NCI-H524 treated with DMSO at 0.1 percent for 48 hours (cell line): Measurements from ENCODE around the gene GNA12.
"Not testable (repeated sequence)": the region's sequence is repeated elsewhere in the genome, so short reads cannot be mapped to it uniquely, and the experiment has no call there.

Experiments
- DNase-seq: peaks from one replicate; lab custom pipeline; 2025; lab: John Stamatoyannopoulos, UW

Gene GNA12

DNA sequence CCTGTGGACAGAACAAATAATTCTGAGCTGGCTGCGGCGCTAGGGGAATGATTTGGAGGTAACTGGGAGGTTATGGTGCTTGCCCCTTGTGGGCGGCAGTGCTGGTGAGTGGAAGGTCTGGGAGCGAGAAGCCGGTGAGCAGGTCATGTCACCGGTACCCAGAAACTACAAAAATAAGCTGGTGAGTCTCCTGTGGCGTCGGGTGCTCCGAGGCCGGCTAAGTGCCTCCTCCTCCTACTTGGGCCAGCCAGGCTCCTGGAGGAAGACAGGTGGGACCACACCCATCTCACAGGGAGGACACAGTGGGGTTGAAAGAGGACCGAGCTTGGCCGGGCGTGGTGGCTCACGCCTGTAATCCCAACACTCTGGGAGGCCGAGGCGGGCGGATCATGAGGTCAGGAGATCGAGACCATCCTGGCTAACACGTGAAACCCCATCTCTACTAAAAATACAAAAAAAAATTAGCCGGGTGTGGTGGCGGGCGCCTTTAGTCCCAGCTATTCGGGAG, 152.1 kb downstream of the GNA12 start:
- DNase-seq: not testable (repeated sequence)

DNA sequence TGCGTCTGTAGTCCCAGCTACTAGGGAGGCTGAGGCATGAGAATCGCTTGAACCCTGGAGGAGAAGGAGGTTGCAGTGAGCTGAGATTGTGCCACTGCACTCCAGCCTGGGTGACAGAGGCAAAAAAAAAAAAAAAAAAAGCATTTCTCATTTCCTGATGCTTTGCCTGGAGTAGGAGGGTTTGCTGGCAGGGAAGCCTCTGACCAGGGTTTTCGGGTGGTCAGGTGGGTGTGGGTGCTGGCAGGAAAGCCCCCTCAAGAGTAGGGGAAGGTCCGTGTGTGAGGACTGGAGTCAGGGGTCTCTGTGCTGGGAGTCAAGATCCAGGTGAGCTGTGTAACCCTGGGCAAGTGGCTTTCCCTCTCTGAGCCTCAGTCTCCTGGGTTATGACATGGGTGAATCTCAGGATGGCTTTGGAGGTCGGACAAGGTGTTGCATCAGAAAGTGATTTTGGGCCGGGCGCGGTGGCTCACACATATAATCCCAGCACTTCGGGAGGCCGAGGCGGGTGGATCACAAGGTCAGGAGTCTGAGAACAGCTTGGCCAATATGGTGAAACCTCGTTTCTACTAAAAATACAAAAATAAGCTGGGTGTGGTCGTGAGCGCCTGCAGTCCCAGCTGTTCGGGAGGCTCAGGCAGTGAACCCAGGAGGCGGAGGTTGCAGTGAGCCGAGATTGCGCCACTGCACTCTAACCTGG, 152.9 kb downstream of the GNA12 start:
- DNase-seq: no peak

DNA sequence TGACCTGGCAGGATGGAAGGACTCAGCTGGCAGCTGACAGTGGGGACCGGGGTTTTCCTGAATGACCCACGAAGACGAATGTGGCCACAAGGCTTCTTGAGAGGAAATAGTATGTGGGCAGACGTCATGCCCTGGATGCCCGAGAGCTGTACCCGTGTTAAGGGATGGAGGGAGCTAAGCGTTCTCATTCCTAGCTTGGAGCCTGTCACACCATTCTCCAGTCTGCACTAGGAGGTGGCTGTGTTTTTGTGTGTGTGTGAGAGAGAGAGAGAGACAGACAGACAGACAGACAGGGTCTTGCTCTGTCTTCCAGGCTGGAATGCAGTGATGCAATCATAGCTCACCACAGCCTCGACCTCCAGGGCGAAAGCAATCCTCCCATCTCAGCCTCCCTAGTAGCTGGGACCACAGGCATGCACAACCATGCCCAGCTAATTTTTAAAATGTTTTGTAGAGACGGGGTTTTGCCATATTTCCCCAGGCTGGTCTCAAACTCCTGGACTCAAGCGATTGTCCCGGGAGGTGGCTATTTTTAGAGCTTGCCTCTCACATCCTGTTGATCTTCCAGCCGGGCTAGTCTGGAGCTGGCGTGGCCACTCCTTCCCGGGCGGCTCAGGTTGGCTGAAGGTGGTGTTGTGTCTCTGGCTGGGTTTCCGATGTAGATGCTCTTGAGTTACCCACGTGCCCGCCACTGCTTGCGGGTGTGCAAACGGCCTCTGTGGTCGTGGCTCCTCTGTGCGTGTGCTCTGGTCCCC, 154.0 kb downstream of the GNA12 start:
- DNase-seq: no peak

DNA sequence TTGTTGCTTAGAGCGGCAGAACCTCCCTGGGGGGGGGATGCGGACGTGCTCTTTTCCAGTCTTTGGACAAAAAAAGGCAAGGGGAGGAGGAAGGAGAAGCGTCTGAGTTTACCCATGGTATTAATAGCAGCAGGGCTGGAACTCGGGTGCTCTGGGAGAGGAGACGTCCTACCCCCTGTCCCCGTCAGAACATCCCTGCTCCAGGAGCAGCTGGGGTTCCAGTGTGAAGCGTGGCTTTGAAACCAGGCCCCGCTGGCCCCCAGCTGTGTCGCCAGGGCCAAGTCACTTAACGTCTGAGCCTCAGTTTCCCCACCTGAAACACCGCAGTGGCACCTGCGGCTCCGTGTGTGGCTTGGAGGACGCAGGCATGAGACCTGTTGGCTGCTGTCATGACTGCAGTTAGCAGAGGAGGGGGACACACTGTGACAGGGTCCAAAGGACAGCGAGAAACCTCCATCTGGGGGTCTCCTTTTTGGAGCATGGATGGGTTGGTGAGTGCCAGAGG, 154.7 kb downstream of the GNA12 start:
- no peak for DNase-seq

DNA sequence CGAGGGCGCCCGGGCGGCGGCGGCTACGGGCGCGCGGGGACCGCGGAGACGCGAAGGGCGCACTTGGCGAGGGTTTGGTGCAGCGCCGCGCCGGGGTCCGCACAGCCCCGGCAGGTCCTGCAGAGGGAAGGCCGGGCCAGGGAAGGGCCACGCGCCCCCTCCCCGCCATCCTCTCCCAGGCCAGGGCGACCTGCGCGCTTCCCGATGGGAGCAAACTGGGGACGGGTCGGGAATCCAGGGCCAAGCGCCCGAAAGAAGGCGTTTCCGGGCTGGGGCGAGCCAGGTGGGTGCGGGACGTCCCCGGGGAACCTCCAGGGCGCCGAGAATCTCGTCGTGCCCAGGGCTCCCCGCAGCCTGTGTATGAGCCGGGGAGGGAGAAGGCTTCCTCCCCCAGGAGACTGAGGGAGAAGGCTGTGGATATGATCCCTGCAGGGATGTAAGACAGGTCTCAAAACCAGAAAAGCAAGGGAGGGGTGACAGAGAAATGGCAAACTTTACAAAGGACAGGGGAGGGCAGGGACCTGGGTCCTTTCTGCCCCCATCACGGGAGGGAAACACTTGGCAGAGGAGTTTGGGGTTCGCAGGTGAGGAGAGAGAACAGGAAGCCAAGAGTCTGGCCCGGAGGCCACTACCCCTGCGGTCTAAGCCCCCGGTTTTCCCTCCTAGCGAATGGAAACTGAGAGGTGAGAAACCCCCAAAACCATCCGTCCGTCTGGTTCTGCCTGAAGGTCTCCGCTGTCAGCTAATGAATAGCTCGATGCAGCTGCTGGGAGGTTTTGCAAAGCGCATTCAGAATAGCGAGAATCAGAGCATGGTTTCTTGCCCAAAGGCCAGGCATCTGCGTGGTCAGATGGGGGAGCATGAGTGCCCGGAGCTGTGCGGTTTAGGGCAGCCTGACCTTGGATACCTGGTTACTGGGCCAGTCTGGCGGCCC, 155.4 kb downstream of the GNA12 start:
- no peak for DNase-seq

DNA sequence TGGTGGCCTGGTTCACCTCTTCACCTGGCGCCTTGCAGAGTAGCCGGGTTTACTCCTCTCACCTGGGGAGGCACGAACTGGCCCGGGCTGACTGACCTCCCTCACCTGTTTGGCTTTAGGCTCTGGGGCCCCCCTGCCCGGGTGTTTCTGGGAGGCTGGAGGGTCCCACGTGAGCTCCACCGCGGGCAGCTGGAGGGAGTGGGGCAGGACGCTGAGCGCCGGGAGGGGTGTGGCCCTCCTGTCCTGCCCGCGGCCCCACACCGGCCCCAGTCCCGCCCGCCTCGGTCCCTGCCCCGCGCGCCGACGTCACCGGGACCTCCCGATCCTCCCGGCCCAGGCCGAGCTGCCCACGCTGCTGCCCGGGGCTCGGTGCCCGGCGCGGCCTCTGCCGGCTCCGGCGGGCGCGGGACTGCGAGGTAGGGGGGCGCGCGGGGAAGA, 156.2 kb downstream of the GNA12 start, which contains the start of gene AMZ1:
Gene AMZ1 (plus strand): TSS at position 322 of the 438 bp plus-strand sequence. CDS start 12,250 bp downstream, outside the sequence.
- DNase-seq: no peak

DNA sequence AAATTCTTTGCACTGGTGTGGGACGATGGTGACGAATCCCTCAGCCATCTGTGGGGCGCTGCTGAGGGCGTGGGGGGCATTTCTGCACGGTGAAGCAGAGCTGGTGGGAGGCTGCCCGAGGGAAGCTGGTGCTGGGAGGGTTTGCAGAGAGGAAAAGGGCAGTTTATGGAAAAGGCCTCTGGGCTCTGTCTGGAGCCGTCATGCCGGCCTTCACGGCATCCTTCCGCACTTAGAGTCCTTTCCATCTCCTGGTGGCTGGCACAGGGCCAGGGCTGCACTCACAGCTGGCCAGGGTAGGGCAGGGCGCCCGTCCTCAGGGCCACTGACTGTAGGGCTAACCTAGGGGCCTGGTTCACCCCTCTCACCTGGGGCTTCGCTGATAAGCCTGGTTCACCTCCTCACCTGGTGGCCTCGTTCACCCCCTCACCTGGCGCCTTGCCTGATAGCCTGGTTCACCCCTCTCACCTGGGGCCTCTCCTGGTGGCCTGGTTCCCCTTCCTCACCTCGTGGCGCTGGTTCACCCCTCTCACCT, 156.7 kb downstream of the GNA12 start:
- DNase-seq: no peak

DNA sequence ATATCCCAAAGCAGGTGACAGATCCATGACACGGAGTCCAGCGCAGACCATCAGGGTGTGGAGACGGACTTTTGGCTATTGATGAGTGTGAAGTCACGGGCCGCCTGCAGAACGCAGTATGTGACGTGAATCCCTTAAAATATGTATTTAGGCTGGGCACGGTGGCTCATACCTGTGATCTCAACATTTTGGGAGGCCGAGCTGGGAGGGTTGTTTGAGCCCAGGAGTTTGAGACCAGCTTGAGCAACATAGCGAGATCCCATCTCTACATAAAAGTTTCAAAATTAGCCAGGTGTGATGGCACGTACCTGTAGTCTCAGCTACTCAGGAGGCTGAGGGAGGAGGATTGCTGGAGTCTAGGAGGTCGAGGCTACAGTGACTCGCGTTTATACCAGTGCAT, 158.0 kb downstream of the GNA12 start:
- no peak for DNase-seq

DNA sequence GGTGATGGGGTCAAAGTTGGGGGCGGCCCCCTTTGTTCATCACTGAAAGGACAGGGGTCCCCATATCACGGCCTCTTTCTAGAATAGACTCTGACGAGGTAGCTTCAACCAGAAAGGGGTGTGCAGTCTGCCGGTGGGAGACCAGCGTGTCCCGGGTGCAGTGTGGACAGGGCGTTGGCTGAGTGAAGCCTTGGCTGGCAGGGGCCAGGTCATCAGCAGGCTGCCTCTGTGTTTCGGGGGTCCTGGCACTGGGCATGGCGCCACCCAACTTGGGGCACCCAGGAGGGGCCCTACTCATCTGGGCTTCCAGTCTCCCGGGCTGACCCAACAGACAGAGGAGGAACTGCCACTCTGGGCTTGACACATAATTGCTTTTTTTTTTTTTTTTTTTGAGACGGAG, 159.6 kb downstream of the GNA12 start:
- DNase-seq: no peak

DNA sequence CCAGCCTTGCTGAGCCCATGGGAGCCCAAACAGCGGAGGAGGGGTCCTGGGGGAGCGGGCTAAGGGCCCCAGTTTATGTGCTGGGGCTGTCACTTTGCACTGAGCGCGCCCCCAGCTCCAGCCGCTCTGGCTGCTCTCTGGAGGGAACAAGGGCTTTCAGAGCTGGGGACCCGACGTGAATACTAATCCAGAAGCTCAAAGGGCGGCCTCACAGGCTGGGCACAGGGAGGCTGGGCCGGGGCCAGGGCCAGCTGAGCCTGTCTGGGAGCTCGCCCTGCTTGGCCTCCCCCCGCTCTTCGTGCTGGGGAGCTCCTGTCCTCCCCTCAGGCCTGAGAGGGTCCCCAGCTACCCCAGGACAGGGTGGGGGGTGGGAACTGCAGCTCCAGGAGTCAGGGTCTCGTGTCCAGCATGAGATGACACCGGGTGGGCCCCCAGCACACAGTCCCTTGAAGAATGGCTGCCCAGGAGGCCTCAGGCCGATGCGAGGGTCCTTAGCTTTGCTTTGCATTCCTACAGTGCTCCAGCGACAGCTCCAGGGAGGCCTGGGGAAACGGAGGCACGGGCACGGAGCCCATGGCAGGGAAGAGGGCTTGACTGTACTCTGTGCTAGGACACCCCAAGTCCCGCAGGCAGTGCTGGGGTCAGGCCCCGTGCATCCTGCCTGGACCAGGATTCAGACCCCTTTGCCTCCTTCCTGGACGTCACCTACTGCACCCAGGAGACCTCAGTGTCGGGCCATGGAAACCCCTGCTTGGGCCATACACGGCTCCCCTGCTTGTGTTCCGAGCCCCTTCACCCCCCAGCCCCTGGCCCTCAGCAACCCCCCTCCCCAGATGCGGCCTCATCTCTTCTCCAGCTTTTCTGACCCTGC, 161.9 kb downstream of the GNA12 start:
- DNase-seq: no peak

DNA sequence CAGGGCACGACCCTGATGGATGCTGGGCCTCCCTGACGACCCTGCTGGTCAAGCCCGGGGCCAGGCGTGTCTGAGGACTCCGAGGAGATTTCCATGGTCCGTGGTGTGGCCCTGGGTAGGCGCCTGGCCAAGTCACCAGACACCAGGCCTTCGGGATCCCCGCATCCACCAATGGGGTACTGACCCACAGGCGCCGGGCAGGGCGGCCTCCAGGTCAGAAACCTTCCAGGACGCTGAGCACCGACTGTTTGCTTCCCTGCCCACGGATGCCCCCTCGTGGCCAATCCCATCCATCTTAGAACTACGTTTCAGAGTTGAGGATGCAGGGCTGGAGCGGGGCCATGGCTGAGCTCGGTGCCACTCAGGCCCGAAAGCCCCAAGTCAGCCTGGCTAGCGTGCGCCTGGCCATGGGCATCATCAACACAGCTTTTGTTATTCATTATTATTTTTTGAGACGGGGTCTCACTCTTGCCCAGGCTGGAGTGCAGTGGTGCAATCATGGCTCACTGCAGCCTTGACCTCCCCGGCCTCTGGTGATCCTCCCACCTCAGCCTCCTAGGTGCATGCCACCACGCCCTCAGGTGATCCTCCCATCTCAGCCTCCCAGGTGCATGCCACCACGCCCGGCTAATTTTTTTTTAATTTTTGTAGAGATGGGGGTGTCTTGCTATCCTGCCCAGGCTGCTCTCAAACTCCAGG, 163.2 kb downstream of the GNA12 start:
- no peak for DNase-seq

DNA sequence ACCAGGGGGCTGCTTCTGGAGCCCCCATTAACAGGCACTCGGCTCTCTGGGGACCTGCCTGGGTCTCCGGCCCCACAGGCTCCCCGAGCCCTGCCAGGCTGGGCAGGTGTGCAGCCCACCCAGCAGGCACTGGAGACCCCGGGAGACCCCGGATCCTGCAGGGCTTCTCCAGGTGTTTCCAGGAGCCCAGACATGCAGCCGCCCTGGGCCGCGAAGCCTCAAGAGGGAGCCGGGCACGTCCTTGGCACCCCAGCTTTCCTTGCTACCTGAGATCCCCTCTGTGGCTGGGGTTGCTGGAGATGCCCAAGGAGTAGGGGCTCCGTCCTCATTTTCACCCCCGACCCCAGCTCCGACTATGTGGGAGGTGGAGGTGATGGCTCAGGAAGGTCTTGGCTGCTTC, 163.9 kb downstream of the GNA12 start:
- no peak for DNase-seq

DNA sequence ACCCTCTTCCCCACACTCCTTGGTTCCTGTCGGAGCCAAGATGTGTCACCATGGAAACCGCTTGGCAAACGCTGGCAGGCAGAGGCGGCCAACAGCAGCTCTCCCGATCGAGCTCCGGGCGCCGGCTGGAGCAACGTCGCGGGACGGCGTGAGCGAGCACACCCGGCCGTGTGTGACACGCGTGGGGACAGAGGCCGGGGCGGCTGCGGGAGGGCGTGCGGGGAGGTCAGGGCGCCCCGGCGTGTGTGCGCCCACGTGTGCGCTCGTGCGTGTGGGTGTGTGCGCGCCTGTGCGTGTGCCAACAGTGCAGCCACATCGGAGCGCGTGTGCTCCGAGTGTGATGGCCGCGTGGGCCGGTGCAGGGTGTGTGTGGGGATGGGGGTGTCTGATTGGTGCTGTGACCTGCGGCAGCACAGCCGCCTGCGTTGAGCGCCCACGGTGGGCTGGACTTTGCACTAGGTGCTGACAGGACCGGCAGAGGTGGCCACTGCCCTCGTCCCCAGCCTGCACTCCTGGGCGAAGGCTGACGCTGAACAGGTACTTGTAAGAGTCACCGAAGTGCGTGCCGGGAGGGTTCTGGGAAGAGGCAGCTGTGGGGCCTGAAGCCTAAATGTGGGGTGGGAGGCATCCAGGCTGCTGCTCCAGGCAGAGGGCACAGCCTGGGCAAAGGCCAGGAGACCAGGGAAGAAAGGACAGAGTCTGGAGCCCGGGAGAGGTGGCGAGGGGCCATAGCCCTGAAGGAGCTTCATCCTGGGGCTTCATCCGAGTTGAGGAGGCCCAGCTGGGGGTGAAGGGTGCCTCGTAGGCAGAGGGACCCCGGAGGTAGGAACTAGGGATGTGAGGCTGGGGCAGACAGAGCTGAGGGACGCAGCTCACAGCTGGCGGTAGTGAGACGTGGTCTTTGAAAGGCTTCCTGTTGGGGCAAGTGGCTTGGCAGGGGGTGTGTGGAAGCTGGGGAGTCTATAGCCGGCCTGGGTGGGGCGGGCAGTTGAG, 164.7 kb downstream of the GNA12 start:
- DNase-seq: not testable (repeated sequence)

DNA sequence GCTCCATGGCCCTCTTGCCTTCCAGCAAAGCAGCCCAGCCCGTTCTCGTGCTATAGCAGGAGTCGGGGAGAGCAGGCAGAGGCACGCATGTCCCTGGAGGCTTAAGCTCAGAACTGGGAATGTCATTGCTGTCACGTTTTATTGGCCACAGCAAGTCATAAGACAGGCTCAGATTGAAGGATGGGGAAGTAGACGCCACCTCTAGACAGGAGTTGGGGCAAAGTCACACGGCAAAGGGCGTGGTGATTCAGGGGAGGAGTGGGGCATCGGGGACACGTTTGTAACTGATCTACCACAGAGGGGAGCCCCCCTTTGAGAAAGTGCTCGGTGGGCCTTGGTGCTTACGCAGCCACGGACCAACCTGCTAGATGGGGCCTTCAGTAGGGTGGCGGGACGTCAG, 165.7 kb downstream of the GNA12 start:
- not testable (repeated sequence) for DNase-seq
